Measurements from ENCODE around the gene TBC1D17.

- TF ChIP-seq CTCF (IDR thresholded peaks at IDR 0.05) (peak; percentile 94 to 97 (median 96)), POLR2A (IDR thresholded peaks at IDR 0.05) (no peak)
Observed at GRCh38 chr19:49937750-49938381, 60.4 kb downstream of the TBC1D17 start.
